Left lung (tissue), 10 donors: ENCODE data around the gene CAPZA1. TPM values are rescaled to one million over a fixed set of nuclear protein-coding genes. Genes with fewer than 3 reads are reported as not detected.

Experiments used
- ATAC-seq: fragments of 200-7000 bp; cut with Tn5 transposase; one replicate; pipeline ENCODE4 v1.9.1; 2020; ENCODE audit warnings: moderate library complexity
- DNase-seq, 4 donors: peaks; one replicate each; pipeline ENCODE4 v3.0.0-alpha.2; 2013 to 2020
- H3K27ac ChIP-seq, 2 donors: fragments of 200-600 bp; sonication (generic) in 1 of 2; one replicate each; pipeline versions ENCODE4 v1.5.0 to v1.8.0; 2020 to 2021
- H3K27me3 ChIP-seq, 2 donors: fragments of 200-600 bp; sonication (generic) in 1 of 2; one replicate each; pipeline versions ENCODE4 v1.5.0 to v1.8.0; 2020 to 2021
- H3K36me3 ChIP-seq, 2 donors: fragments of 200-600 bp; sonication (generic) in 1 of 2; one replicate each; pipeline versions ENCODE4 v1.5.0 to v1.8.0; 2020 to 2021
- H3K4me1 ChIP-seq, 2 donors: fragments of 200-600 bp; one replicate each; pipeline ENCODE4 v1.8.0; 2021
- H3K4me3 ChIP-seq, 2 donors: fragments of 200-600 bp; sonication (generic) in 1 of 2; one replicate each; pipeline versions ENCODE4 v1.5.0 to v1.8.0; 2020 to 2021; ENCODE audit warnings: mild to moderate bottlenecking in 1 of 2
- H3K9me3 ChIP-seq, 2 donors: fragments of 200-600 bp; sonication (generic) in 1 of 2; one replicate each; pipeline versions ENCODE4 v1.5.0 to v1.8.0; 2020 to 2021
- intact Hi-C, 2 donors: fragments of 100-400 bp; cut with DNase I; formaldehyde crosslinking; loops; one replicate each; pipeline versions ENCODE4 v1.11.2 to v1.14.2; 2022
- polyA plus RNA-seq, 6 donors: library from polyadenylated mRNA; unstranded; fragments of 120-200 nt; gene quantifications; one replicate each; pipeline ENCODE4 v1.2.1, GENCODE V29; 2013; ENCODE audit not compliant: insufficient read length in 6 of 6
- total RNA-seq, 2 donors: library from RNA; stranded (reverse); fragmentation: NEBNext Ultra II Directional; extraction: Animal tissue kit (Norgen Biotek cat#: 25700); gene quantifications; one replicate each; pipeline ENCODE4 v1.2.1, GENCODE V29; 2021
- TF ChIP-seq, protein P1 (sequence below), 2 donors: fragments of 200-600 bp; sonication (generic) in 1 of 2; IDR thresholded peaks; one replicate each; pipeline versions ENCODE4 v1.5.0 to v1.8.0; 2021; ENCODE audit warnings: antibody characterized with exemption in 2 of 2
- donor health status: DM: no; HTN: yes; CAD: no.
- donor health status: DM: no; HTN: no; CAD: no.

The CAPZA1 gene
- total and polyA plus RNA-seq, 8 donors = 122 to 167 (median 146) TPM

DNA sequence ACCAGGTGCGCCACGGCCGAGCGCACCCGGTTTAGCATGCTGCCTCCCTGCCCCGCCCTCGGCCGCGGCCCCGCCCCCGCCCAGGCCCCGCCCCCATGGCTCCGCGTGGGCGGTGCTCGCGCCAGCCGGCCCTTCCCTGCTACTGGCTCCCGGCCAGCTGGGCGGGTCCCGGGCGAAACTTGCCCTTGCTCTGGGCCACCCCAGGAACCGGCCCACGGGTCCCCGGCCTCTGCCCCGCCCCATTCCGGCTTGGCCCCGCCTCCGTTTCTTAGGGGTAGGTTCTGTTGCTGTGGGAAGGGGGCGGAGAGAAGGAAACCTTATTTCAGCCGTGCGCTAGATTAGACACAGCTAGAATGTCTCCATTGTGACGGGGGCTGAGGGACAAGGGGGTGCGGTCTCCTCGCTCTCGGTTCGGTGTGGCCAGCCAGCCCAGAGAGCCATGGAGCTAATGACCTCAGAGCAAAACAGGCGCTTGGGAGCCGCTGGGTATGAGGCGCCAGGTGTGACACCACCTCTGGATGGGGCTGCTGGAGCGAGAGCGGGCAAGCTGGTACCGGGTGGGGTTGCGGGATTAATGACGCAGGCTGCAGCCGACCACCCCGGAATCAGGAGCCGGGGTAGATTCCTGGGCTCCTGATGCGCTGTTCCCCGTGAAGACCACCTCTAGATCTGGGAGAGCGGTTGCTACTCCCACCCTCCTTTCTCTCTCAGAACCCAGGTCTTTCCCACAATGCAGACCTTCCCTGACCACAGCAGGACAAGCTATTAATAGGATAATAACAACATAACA, 95.8 kb downstream of the CAPZA1 start, which contains the start of gene PPM1J:
Gene PPM1J (minus strand): TSS at position 69 of the 790 bp plus-strand sequence. CDS start 31 bp downstream, at position 38.
- DNase-seq = peak; percentile 75 to 100 (median 94)
- Histone ChIP-seq H3K36me3 (no peaks in the 10 kb centered on the region), H3K9me3 (no peaks in the 10 kb centered on the region), H3K4me3 (peak within 1 kb of the TSS; percentile 56 to 67), H3K27me3 (peaks cover 0 to 38% of the 10 kb centered on the region in 2 donors), H3K4me1 (peaks cover 13 to 37% of the 10 kb centered on the region in 2 donors), H3K27ac (peak within 1 kb of the TSS in 1 of 2 donors; percentile 58)
- intact Hi-C loops = loop anchor here in 1 of 2 donors (5.0 kb wide), 1 partner anchor 87 kb away; no protein-coding TSS in a partner anchor
- peak; percentile 91 for ATAC-seq
- TF ChIP-seq, protein P1, sequence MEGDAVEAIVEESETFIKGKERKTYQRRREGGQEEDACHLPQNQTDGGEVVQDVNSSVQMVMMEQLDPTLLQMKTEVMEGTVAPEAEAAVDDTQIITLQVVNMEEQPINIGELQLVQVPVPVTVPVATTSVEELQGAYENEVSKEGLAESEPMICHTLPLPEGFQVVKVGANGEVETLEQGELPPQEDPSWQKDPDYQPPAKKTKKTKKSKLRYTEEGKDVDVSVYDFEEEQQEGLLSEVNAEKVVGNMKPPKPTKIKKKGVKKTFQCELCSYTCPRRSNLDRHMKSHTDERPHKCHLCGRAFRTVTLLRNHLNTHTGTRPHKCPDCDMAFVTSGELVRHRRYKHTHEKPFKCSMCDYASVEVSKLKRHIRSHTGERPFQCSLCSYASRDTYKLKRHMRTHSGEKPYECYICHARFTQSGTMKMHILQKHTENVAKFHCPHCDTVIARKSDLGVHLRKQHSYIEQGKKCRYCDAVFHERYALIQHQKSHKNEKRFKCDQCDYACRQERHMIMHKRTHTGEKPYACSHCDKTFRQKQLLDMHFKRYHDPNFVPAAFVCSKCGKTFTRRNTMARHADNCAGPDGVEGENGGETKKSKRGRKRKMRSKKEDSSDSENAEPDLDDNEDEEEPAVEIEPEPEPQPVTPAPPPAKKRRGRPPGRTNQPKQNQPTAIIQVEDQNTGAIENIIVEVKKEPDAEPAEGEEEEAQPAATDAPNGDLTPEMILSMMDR (IDR thresholded peaks at IDR 0.05) = no peak

DNA sequence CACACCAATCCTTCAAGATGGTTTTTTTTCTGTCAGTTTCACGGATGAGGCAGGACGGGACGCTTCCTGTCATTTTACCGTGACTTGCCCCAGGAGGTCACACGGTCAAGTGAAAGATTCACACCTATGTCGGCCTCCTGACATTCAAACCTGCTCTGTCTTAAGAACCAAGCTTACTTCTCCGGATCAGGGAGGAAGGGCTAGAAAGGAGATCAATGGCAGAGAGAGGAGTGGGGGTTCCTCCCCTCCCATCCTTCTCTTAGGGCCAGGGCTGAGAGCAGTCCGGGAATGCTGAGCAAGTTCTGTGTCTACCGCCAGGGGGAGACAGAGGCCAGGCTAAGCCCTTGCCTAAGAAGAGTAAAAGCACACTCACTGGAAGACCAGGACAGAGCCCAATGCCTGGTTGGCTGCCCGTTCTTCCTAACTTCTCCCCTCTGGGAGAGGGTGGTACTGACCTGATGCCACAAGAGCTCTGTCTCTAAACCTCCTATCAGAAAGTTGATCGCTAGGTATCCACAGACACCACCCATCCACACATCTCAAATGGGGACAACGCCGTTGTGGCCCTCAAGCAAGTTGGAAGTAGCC, 96.6 kb downstream of the CAPZA1 start:
- peak overlapping the region in 1 of 2 donors; percentile 56 for H3K4me3 ChIP-seq
- intact Hi-C loops = loop anchor here in 1 of 2 donors (5.0 kb wide), 1 partner anchor 86 kb away; no protein-coding TSS in a partner anchor
- H3K27me3 ChIP-seq = peaks cover 0 to 38% of the 10 kb centered on the region in 2 donors
- H3K9me3 ChIP-seq = no peaks in the 10 kb centered on the region
- ATAC-seq (peak; percentile 81), DNase-seq (peak; percentile 87 to 94 (median 88))
- TF ChIP-seq, protein P1 (IDR thresholded peaks at IDR 0.05) = peak; percentile 91 to 98
- peak overlapping the region in 1 of 2 donors; percentile 58 for H3K27ac ChIP-seq
- peaks cover 13 to 37% of the 10 kb centered on the region in 2 donors for H3K4me1 ChIP-seq
- H3K36me3 ChIP-seq = no peaks in the 10 kb centered on the region

DNA sequence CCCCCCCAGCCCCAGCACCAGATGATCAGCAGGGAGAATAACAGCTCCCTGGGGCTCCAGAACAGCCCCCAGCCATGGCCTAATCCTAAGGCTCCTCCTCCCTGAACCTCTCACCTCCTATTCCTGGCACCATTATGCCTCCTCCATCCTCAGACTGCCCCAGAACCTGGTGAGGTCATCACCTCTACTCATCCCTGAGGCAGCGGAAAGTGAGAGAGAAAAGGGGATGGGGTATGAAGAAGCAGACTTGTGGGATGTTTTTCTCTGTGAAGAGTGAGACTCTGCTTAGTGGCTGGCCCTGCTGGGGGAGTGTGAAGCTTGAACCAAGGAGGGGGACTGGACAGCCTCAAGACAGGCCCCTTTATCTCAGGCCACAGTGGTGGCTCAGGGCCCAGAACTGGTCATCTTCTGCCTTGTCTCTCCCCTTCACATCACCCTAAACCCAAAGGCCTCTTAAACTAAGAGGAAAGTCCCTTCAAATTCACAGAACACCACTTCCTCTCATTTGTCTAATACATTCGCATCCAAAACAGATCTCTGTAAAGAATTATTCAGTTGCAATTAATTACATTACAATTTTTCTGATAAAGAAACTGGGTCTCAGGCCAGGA, 97.7 kb downstream of the CAPZA1 start:
- ATAC-seq = no peak
- Histone ChIP-seq H3K27me3 (peaks cover 0 to 45% of the 10 kb centered on the region in 2 donors), H3K4me3 (no peak overlapping the region), H3K27ac (no peak overlapping the region), H3K4me1 (peaks cover 13 to 40% of the 10 kb centered on the region in 2 donors), H3K36me3 (no peaks in the 10 kb centered on the region), H3K9me3 (no peaks in the 10 kb centered on the region)
- intact Hi-C loops = loop anchor here in 1 of 2 donors (5.0 kb wide), 1 partner anchor 85 kb away; no protein-coding TSS in a partner anchor
- TF ChIP-seq, protein P1 (IDR thresholded peaks at IDR 0.05) = no peak
- no peak for DNase-seq

DNA sequence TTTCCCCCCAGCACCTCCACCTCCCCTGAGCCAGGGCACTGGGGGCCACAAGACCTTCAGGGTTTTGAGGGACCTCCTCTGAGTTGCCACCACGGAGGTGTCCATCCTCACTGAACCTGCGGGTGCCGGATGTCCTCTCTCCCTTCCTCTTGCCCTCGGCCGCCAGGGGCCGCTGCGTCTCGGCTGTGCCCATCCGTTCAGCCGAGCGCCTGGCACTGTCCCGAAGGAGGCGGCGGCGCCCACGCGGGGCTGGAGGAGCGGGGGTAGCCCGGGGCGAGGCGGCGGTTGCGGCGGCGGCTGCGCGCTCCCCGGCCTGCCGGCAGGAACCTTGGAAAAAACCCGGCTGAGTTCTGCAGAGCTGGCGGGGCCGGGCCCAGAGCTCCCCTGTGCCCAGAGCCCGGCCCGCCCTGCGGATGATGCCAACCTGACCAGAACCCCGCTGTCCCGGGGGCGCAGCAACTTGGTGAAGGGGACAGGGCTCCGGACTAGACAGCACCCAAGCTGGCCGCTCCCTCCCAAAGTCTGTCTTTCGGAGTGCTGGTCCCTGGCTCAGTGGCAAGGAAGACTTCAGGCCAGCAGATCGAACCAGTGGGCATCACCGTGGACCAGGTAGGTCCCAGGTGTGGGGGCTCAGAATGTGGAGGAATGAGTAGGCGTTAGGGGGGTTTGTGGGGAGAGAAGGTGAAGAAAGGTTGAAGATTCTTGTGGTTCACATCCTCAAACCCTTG, 99.2 kb downstream of the CAPZA1 start:
- peak; percentile 27 for ATAC-seq
- intact Hi-C loops = loop anchor here in 1 of 2 donors (5.0 kb wide), 1 partner anchor 83 kb away; no protein-coding TSS in a partner anchor
- Histone ChIP-seq H3K27me3 (peaks cover 0 to 59% of the 10 kb centered on the region in 2 donors), H3K36me3 (no peaks in the 10 kb centered on the region), H3K4me1 (peaks cover 13 to 42% of the 10 kb centered on the region in 2 donors), H3K27ac (no peak overlapping the region), H3K4me3 (no peak overlapping the region), H3K9me3 (no peaks in the 10 kb centered on the region)
- TF ChIP-seq, protein P1 (IDR thresholded peaks at IDR 0.05) = peak; percentile 86 to 90
- peak in 3 of 4 donors; percentile 77 to 98 (median 81) for DNase-seq
